BJ (cell line): ENCODE data around the gene CRYGN. TPM values are rescaled to one million over a fixed set of nuclear protein-coding genes. Genes with fewer than 3 reads are reported as not detected.

Experiments
- CTCF ChIA-PET: fragments of 350-600 bp; formaldehyde crosslinking; extraction: SDS; loops from one replicate; lab custom pipeline; 2021; ENCODE audit warnings: antibody characterized with exemption, inconsistent platforms; lab: Yijun Ruan, JAX
- POLR2A ChIA-PET: fragments of 300-600 bp; sonication (Branson Sonifier 250); formaldehyde crosslinking; extraction: SDS; loops from one replicate; lab custom pipeline; 2021; ENCODE audit warnings: antibody characterized with exemption; lab: Charles Lee
- DNase-seq: peaks from one replicate; pipeline ENCODE4 v3.0.0-alpha.2; 2011; ENCODE audit warnings: low read depth
- H3K27me3 ChIP-seq: 2 replicates; pipeline ENCODE4 v1.6.0; 2011; ENCODE audit warnings: low read length; ENCODE audit not compliant: control insufficient read depth, insufficient read depth
- H3K36me3 ChIP-seq: 2 replicates; pipeline ENCODE4 v1.5.1; 2011; ENCODE audit warnings: low read length; ENCODE audit not compliant: control insufficient read depth, insufficient read depth
- H3K4me3 ChIP-seq: 2 replicates; pipeline ENCODE4 v1.5.1; 2011; ENCODE audit warnings: low read depth, mild to moderate bottlenecking, control low read depth, low read length
- CTCF ChIP-seq: IDR thresholded peaks from 2 replicates; pipeline ENCODE4 v1.5.1; 2011; ENCODE audit warnings: low read depth, mild to moderate bottlenecking, control low read depth, inconsistent platforms, low read length, moderate library complexity; ENCODE audit not compliant: insufficient read depth
- polyA plus RNA-seq: library from polyadenylated mRNA; depleted of rRNA; stranded (reverse); fragments of >200 nt; gene quantifications from 2 replicates; pipeline ENCODE4 v1.2.3, GENCODE V29; 2011

CRYGN gene
- polyA plus RNA-seq, 1 experiment: 0.10 TPM

- H3K27me3 ChIP-seq: peaks cover 44% of the 10 kb centered on the region
- CTCF ChIA-PET: interaction anchor here (1.0 to 1.4 kb wide), 3 partner anchors 10 to 37 kb away, joined by 3 to 4 read pairs (median 3); no protein-coding TSS in a partner anchor
Measured at GRCh38 chr7:151411551-151411950, 28.4 kb downstream of the CRYGN start.

GRCh38 chr7:151410405-151411390, 29.2 kb downstream of the CRYGN start:
- no peak for DNase-seq
- ChIA-PET CTCF (interaction anchor here (0.6 to 1.2 kb wide), 4 partner anchors 11 to 38 kb away, joined by 3 to 4 read pairs (median 4); no protein-coding TSS in a partner anchor), POLR2A (no interaction called here)
- H3K36me3 ChIP-seq: no peaks in the 10 kb centered on the region
- peaks cover 41% of the 10 kb centered on the region for H3K27me3 ChIP-seq
- peak overlapping the region; percentile 16 for H3K4me3 ChIP-seq
- no peak for TF ChIP-seq CTCF

More at GRCh38 chr7:151411551-151411950, 28.4 kb downstream of the CRYGN start:
- Histone ChIP-seq H3K4me3 (no peak overlapping the region), H3K36me3 (no peaks in the 10 kb centered on the region)
- no peak for TF ChIP-seq CTCF
- no peak for DNase-seq
- POLR2A ChIA-PET: no interaction called here

- ChIA-PET CTCF (interaction anchor here (0.6 to 1.2 kb wide), 2 partner anchors 27 to 34 kb away, joined by 3 to 4 read pairs; no protein-coding TSS in a partner anchor), POLR2A (no interaction called here)
- DNase-seq: no peak
- peaks cover 41% of the 10 kb centered on the region for H3K27me3 ChIP-seq
- H3K36me3 ChIP-seq: no peaks in the 10 kb centered on the region
- H3K4me3 ChIP-seq: peak within 1 kb of the TSS; percentile 16
- TF ChIP-seq CTCF: no peak
Measured at GRCh38 chr7:151409667-151410404, 30.1 kb downstream of the CRYGN start, which contains the start of gene WDR86. Gene WDR86, minus strand, starts transcription at chr7:151410038. Its CDS starts 449 bp downstream, at chr7:151409589.

- Histone ChIP-seq H3K36me3 (no peaks in the 10 kb centered on the region), H3K27me3 (peaks cover 40% of the 10 kb centered on the region), H3K4me3 (no peak overlapping the region)
- DNase-seq: no peak
- no peak for TF ChIP-seq CTCF
- CTCF ChIA-PET: interaction anchor here (1.2 kb wide), 1 partner anchor 28 kb away, joined by 4 read pairs; no protein-coding TSS in a partner anchor
- POLR2A ChIA-PET: no interaction called here
Measured at GRCh38 chr7:151408839-151409666, 30.9 kb downstream of the CRYGN start.
